ENCODE data around the gene EIF2S2. TPM values are rescaled to one million over a fixed set of nuclear protein-coding genes. Genes with fewer than 3 reads are reported as not detected.

The EIF2S2 gene
- total RNA-seq, 1 donor = 115 TPM

DNA sequence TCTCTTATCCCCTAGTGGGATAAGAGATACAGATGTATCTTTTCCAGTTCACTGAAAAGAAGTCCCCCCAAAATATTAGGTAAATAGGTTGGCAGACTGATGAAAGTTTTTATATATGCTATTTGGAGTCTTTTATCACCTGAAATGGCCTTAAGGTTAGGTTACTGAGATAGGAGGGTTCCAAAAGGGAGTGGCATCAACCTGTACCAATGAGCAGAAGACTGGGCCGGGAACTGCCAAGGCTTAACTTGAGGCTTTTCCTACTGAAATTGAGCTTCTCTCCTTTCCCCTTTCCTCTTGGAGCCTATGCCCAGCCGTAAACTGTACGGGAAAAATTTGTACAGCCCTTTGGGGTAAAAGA, 42.0 kb downstream of the EIF2S2 start:
- TF ChIP-seq, protein P1, sequence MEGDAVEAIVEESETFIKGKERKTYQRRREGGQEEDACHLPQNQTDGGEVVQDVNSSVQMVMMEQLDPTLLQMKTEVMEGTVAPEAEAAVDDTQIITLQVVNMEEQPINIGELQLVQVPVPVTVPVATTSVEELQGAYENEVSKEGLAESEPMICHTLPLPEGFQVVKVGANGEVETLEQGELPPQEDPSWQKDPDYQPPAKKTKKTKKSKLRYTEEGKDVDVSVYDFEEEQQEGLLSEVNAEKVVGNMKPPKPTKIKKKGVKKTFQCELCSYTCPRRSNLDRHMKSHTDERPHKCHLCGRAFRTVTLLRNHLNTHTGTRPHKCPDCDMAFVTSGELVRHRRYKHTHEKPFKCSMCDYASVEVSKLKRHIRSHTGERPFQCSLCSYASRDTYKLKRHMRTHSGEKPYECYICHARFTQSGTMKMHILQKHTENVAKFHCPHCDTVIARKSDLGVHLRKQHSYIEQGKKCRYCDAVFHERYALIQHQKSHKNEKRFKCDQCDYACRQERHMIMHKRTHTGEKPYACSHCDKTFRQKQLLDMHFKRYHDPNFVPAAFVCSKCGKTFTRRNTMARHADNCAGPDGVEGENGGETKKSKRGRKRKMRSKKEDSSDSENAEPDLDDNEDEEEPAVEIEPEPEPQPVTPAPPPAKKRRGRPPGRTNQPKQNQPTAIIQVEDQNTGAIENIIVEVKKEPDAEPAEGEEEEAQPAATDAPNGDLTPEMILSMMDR (IDR thresholded peaks at IDR 0.05; ENCODE audit: insufficient read depth, low read depth, low read length) = no peak
- DNase-seq (ENCODE audit: low read depth) = no peak
- no peak overlapping the region for H3K4me3 ChIP-seq (ENCODE audit: low read depth, low read length)

DNA sequence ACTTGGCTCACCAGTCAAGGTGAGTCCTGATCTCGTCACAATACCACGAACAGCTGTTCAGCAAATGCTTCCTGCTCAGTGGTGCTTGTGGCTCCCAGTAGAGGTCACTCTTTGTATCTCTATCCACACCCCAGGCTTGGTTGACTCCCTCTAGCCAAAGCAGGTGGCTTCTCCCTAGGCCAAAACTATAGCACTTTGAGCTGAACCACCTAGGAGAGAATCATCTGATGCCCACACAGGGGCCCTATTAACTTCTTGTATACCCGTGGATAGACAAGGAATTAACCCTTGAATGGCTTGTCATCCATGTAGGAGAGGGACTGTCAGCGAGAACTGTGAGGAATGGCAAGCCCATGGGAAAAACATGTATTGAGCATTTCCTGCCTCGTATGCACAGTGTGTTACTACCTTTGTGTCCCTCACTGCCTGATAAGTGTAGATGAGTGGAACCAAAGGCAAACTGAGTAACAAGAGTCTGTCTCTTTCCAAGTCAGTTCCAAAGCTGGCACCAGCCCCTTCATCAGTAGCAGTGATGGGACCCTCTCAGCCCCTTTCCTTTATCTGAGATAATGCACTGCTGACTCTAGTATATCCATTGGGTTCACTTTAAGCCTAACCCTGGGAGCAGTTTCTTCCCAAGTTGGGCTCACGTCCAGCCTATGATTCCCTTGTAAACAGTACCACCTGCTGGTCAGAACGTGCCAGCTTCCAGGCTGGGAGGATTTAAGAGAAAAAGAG, 42.5 kb downstream of the EIF2S2 start:
- TF ChIP-seq, protein P1 (IDR thresholded peaks at IDR 0.05; ENCODE audit: insufficient read depth, low read depth, low read length) = peak; percentile 91
- DNase-seq (ENCODE audit: low read depth) = peak; percentile 89
- H3K4me3 ChIP-seq (ENCODE audit: low read depth, low read length) = no peak overlapping the region

DNA sequence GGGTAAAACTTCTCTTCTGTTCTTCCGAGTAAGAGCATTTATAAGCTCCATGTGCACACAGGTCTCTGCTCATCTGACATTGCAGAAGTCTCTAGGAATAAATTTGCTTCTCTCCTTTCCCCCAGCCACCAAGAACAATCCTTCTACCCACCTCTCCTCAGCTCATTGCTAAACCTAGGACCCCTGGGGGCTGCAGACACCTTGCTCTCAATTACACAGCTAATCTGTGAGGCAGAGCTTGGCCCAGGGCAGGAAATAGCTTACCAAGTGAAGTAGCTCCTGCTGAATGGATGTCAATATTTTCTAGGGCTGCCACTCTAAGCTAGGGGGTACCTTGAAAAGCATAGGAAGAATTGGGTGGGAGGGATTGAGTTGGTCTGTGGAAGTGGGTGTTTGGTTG, 44.0 kb downstream of the EIF2S2 start:
- TF ChIP-seq, protein P1 (IDR thresholded peaks at IDR 0.05; ENCODE audit: insufficient read depth, low read depth, low read length) = no peak
- no peak overlapping the region for H3K4me3 ChIP-seq (ENCODE audit: low read depth, low read length)
- DNase-seq (ENCODE audit: low read depth) = no peak

DNA sequence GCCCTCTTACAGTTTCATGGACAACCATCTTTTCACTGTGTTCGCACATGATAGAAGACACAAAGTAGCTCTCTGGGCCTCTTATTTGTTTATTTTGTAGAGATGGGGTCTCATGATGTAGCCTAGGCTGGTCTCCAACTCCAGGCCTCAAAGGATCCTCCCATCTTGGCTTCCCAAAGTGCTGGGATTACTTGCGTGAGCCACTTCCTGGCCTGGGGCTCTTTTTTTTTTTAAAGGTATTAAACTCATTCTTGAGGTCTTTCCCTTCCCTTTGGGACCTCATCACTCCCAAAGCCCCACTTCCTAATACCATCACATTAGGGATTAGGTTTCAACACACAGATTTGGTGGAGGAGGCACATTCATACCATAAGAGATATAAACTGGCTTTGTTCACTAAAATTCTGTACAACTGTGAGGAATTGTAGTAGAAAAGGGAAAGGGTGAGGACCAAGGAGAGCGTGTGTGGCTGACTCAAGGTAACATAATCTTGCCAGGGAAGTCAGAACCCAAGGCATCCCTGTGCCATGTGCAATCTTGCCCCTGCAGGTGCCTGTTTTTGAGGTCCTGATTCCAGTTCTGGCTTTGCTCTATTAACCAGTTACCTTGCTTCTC, 45.5 kb downstream of the EIF2S2 start:
- no peak overlapping the region for H3K4me3 ChIP-seq (ENCODE audit: low read depth, low read length)
- TF ChIP-seq, protein P1 (IDR thresholded peaks at IDR 0.05; ENCODE audit: insufficient read depth, low read depth, low read length) = no peak
- peak; percentile 70 for DNase-seq (ENCODE audit: low read depth)

DNA sequence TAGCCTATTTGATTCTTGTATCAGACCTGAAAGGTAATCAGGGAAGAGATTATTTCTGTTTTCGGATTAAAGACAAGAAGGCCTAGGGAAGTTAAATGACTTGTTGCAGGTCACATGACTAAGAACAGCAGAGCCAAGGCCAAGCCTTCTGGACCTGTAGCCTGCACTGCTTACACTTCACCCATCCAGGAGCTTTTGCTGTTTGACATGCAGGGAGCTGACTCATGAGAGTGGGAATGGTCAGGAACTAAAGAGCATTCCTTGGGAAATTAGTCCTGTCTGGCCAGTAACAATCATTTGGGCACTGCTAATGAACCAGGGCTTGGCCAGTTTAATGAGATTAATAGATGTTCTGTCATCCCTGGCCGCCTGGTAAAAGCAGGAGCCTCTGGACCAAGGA, 46.8 kb downstream of the EIF2S2 start:
- no peak overlapping the region for H3K4me3 ChIP-seq (ENCODE audit: low read depth, low read length)
- TF ChIP-seq, protein P1 (IDR thresholded peaks at IDR 0.05; ENCODE audit: insufficient read depth, low read depth, low read length) = no peak
- peak; percentile 60 for DNase-seq (ENCODE audit: low read depth)

DNA sequence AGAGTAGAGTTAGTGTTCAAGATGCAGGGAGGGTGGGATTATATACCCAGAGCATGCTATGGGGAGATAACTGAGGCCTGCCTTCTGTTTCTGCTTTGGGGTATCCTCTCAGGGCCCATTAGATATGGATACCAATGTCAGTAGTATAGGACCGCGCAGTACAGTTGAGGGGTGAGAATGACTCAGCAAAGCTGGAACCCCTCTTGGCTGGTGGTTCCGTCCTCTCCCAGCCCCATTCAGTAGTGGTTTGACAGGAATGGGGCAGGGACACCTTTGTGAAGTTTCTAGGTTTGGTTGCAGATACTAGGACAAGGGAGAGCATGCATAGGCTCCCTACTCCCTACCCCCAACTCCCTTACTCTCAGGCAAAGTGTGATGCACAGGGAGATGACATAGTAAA, 47.8 kb downstream of the EIF2S2 start:
- DNase-seq (ENCODE audit: low read depth) = no peak
- TF ChIP-seq, protein P1 (IDR thresholded peaks at IDR 0.05; ENCODE audit: insufficient read depth, low read depth, low read length) = no peak
- H3K4me3 ChIP-seq (ENCODE audit: low read depth, low read length) = no peak overlapping the region
